NCI-H446 treated with DMSO at 0.1 percent for 48 hours (cell line): ENCODE results near the gene RYR2.
"Not testable (repeated sequence)": the region's sequence is repeated elsewhere in the genome, so short reads cannot be mapped to it uniquely, and the experiment has no call there.

Experiments
- DNase-seq: peaks from one replicate; lab custom pipeline; 2025; lab: John Stamatoyannopoulos, UW

The RYR2 gene

DNA sequence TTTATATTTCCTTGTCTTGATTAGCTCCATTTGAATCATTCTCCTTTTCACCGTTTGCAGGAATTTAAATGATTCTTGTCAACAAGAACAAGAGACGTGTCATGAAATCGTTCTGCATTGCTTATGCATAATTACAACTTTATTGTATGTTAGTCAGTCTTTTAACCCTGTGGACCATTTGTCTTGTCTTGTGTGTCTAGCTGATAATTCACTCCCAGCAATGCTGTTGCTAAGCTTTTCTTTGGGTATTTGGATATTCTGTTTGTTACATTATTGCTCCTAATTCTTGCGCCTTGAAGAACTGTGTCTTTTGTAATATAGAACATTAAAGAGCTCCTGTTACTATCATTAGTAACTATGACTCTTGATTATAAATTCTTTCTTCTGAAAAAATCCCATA is 311.9 kb downstream of the RYR2 start:
- DNase-seq = no peak

GRCh38 chr1:237355022-237355421 is 313.0 kb downstream of the RYR2 start:
- no peak for DNase-seq

- no peak for DNase-seq
These were observed 316.6 kb downstream of the RYR2 start for GRCh38 chr1:237358555-237358954.

DNA sequence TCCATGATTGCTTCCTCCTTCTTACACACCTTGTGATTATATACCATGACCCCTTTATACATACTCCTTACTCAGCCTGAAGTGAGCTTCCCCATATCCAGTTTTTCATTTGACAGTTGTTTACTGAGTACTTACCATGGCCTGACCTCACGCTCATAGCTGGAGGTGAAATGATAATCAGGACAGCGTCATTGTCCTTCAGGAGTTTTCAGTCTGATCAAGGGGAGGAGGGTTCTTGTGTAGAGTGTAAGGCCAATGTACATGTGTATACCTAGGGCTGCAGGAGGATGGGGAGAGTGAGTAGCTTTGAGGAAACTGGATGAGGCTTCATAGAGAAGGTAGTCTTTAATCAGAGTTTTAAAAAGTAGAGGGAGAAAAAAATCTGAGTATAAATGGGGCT is 325.8 kb downstream of the RYR2 start:
- no peak for DNase-seq

- not testable (repeated sequence) for DNase-seq
These were observed 329.5 kb downstream of the RYR2 start for GRCh38 chr1:237371477-237371876.

DNA sequence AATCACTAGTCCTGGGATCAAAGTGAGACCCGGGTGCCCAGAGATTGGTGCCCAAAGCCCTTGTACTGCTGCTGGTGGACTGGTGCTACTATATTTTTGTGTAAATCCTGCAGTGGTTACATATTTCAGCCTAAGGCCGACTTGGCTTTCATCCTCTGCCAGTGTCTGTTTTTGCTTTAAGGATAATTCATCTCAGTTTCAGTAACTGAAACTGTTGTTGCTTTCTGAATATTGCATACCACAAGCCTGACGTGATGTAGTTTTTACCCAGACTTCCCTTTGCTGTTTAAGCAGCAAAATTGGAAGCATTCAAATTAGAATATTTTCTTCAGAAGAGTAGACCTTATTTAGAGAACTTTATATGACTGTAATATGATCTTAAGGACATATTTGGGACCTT is 341.8 kb downstream of the RYR2 start:
- no peak for DNase-seq

DNA sequence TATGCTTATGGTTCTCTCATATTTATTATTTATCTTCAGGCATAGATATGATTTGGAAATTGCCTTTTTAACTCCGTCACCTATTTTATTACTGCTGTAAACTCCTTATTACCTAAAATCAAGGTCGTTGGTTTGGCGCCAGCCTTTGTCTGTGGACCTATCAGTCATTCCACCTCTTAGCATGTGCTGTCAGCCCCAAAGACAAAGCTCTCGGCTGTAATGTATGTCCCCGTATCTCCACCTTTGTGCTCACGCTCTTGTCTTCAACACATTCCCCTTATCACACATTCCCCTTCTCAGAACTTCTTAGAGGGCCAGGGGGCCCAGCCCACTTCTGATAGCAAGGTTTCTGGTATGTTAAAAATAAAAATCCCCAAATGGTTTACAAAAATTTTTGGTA is 342.2 kb downstream of the RYR2 start:
- no peak for DNase-seq

DNA sequence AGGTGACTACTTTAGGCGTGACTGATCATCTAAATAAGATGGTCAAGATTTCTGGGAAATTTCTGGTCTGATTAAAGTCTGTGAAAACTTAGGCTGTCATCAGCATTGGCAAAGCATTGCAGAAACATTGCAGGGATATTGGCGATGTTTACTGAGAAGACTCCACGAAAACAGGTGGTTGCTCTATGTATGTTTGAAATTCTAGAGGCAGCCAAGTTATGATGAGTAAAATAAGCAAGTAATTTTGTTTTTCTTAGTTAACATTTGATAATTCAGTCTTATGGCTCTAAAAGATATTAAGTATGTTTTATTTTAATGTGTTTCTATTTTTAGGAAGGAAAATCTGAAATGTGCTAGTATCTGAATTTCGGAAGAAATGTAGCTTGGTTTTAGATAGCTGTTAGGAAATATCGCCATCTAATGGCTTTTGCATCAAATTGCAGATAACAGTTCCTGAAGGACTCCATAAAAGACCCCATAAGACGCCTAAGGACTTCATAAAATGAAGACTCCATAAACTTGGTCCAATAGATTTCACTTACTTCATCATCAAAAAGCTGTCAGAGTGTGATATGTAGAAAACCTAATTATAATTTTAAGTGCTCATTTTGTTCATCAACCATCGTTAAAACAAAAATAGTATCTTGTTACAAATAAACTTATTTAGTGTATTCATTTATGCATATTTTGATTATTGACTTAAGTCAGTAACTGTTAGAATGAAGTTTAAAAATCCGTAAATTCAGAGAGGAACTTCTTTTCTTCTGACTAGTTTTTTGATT is 344.6 kb downstream of the RYR2 start:
- DNase-seq = no peak

GRCh38 chr1:237387144-237387505 is 345.1 kb downstream of the RYR2 start:
- DNase-seq = no peak

GRCh38 chr1:237390823-237391222 is 348.8 kb downstream of the RYR2 start:
- no peak for DNase-seq

DNA sequence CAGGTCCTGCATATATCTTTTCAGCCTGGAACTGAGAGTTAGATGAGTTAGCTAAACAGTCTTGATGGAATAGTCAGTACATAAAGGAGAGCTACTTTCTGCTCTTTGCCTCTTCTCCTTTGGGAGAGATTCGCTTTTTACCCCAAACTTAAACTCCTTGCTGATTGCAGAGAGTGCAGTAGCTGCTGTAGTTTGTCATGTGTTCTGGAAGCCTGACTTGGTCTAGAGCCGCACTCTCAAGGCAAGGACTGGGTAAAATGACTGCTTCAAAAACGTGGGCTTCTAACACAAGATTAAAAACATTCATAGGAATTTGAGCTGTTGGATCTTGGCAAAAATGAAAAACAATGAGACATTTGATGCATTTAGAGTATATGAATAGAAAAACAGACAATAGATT is 351.6 kb downstream of the RYR2 start:
- no peak for DNase-seq

DNA sequence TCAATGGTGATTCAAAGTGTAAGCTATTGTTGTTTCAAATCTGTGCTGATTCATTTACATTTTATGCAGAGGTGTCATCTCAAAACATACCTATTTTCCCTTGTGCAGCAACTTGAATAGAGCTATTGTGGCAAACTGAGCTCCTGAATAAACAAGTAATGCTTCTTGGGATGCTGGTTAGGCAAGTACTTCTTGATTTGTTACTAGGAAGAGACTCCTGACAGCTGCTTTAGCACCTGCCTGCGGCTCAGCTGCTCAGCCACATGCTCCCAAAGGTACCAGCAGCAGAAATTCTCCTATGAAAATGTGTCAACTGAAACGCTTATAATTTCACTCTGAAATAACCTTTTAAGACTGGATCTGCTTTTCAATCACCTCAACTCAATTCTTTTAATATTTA is 352.3 kb downstream of the RYR2 start:
- no peak for DNase-seq

DNA sequence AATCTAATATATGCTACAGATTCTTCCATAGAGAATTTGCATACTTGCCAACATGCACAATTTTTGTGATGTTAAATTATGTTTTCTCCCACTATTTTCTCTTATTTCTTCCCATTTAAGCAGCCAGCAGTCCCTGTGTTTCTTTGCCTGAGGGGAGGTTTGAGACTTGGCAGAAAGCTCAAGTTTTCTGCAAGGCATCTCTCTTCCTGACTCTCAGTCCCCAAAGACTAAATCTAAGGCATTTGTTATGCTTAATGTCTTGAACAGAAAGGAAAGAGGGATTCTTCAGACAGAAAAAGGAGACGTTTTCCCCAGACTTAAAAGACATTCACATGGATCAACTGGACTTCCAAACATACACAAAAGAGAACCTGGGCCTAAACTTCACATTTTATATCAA is 354.4 kb downstream of the RYR2 start:
- DNase-seq = no peak

DNA sequence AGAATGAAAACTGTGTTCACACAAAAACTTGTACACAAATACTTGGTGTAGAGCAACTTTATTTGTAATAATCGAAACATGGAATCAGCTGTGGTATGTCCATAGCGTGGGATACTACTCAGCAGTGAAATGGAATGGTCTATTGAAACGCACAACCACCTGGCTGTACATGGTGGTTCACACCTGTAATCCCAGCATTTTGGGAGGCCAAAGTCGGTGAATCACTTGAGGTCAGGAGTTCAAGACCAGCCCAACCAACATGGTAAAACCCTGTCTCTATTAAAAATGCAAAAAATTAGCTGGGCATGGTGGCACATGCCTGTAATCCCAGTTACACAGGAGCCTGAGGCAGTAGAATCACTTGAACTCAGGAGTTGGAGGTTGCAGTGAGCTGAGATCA is 356.8 kb downstream of the RYR2 start:
- DNase-seq = no peak

DNA sequence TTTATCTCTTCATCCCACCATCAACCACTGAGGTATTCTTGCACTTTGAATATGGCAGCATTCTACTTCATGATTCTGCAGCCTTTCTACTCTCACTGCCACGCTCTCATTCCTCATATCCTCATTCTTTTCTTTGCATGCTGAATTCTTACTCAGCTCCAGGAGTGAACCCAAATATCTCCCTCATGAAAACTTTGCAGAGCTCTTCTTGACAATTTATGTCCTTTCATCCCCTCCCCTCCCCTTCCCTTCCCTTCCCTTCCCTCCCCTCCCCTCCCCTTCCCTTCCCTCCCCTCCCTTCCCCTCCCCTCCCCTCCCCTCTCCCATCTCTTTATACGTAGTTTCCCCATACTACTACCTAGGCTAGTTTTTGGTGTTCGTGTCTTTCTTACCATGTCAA is 363.9 kb downstream of the RYR2 start:
- DNase-seq = no peak

GRCh38 chr1:237411621-237412020 is 369.6 kb downstream of the RYR2 start:
- no peak for DNase-seq

GRCh38 chr1:237416924-237417655 is 375.1 kb downstream of the RYR2 start:
- no peak for DNase-seq

DNA sequence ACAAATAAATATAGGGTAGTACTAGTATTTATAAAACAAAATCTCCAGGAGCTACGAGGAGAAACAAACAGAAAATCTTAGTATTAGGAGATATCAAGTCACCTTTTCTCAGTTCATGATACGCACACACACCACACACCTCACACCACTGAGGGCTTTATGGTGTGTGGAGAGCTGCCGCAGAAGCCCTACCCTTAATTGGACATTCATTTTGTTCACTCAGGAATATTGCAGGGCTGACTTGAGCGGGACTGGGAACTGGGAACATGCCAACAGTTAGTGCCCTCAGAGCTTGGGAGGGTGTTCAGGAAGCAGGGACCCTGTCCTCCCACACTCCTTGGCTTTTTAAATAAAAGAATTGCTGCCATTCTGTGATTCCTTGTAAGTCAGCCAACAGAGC is 386.8 kb downstream of the RYR2 start:
- DNase-seq = no peak

DNA sequence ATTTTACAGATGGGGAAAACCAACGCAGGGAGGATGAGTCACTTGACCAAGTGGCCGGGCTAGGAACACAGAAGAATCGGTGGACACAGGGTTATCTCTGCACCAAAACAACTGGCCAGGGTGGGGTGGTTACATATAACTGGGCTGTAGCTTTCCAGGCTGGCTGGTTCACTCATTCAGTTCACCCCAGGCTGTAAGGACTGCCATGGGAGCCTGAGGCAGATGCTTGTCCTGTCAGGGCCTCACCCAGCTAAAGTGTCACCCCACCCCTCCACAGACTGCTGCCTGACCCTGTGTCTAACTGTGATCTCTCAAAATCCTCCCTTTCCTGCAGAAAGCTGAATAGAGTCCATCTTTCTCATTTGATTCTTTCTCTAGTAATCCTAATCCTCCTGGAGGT is 387.3 kb downstream of the RYR2 start:
- DNase-seq = no peak

GRCh38 chr1:237431448-237431847 is 389.5 kb downstream of the RYR2 start:
- DNase-seq = no peak

- no peak for DNase-seq
These were observed 398.4 kb downstream of the RYR2 start for GRCh38 chr1:237440346-237440745.

- DNase-seq = no peak
These were observed 402.3 kb downstream of the RYR2 start for GRCh38 chr1:237444120-237444790.

DNA sequence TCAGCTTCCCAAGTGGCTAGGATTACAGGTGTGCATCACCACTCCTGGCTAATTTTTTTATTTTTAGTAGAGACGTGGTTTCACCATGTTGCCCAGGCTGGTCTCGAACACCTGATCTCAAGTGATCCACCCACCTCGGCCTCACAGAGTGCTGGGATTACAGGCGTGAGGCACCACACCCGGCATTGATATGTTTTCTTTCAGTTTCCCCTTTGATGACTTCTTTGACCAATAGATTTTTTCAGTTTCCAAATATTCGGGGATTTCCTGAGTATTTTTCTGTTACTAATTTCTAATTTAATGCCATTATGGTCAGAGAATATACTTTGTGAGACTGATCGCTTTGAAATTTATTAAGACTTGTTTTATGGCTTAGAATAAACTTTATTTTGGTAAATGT is 406.1 kb downstream of the RYR2 start:
- no peak for DNase-seq
